GM18519 (cell line): ENCODE measurements around the gene UBE2L6.
A peak's percentile ranks its signal among the peaks of the same experiment; 100 is the strongest.
"Not testable (repeated sequence)": the region's sequence is repeated elsewhere in the genome, so short reads cannot be mapped to it uniquely, and the experiment has no call there.

Experiments used
- ATAC-seq: cut with Tn5 transposase; IDR thresholded peaks from one replicate; pipeline ENCODE4 v1.9.1; 2021; ENCODE audit warnings: mild to moderate bottlenecking, moderate library complexity; ENCODE audit not compliant: unreplicated experiment, low FRiP score

Gene UBE2L6

DNA sequence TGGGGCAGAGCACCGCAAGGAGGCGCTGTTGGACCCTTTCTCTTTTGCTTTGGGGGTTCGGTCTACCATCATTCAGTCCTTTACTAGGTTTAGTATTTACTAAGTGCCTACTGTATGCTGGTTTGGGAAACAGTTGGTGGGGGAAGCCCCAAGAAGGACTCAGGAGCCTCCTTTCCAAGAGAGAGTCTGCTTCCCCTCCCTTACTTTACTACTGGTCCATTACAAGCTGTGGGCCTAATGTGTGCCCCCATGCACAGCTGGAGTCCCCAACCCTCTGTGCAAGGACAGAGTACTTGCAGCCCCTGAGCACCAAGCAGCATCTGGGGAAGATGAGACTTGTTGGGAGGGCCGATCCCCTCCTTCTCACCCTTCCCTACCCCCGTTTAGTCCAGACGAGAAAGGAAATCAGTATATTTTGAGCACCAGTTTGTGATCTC, 876 bp upstream of the UBE2L6 start:
- ATAC-seq, result peak; percentile 47

DNA sequence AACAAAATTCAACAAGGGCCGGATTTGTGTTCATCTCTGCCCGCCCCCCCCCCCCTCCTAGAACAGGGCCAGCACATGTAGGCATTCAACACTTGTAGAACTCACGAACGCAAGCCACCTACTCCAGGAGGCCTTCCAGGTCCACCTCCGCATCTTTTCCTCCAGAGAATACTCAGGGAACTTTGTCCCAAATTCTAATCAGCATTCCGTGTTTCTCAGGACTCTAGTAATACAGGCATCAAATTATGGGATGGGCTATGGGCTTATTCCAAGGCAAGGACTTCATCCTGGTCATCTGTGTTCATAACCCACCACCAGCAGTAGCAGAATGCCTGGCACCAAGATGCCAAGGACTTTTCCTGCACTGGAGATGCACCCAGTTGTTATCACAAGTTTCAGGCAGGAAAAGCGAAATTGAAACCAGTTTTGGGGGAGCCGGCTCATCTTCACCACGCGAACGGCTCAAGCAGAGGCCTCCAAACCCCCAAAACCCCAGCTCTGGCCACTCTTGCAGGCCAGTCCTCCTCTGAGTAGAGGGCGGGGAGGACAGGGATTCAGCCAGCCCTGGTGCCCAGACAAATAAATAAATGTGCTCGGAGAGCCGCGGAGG, 462 bp downstream of the UBE2L6 start:
- ATAC-seq, result no peak

DNA sequence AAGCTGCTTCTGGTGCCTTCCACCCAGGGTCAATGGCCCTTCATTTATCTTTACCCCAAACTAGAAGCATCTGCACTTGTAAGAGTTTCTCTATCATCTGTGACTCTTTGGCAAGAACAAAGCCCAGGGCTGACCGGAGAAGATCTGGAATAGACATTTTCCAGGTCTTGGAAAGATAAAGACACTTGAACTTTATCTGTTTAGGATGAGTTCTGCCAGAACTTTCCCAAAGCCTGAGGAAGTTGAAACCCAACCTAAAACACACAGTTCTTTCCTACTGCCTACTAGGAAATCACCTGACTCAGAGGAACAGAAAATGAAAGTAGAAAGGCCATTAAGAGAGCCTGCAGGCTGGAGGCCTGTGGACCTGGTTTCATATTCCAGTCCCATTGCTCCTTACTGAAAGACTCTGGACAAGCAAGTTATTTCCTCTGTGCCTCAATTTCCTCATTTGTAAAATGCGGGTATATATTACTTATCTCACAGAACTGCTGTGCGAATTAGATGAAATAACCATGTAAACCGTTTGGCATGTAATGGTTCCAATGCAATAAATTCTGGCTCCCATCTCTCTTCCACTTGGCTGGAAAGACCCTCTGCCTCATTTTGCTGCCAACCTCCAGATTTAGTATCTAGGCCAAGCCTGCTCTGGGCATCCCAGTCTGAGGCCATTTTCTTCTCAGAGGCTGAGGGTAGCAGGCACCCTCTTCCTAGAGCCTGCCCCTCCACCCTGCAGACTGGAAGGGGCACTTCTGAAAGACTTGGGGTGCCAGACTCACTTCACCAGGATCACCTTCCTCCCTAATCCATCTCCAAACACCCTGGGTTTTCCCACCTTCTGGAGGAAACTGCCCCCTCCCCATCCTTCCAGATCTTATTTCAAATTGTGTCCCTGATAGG, 1.2 kb downstream of the UBE2L6 start:
- peak; percentile 77 for ATAC-seq

DNA sequence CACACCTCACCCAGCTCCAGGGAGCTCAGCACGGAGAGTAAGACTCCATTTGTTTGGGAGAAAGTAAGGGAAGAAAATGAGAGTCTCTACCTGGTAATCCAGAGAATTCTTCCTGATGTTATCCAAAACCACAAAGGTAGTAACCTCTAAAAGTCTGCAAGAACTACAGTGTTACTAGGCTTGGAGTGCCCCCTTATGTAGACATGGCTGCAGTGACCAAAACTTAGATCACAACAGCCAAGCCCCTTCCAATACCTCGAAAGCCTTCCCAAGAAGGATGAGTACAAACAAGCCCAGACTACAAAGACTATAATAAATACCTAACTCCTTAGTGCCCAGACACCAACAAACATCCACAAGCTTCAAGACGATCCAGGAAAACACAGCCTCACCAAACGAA, 4.9 kb downstream of the UBE2L6 start:
- no peak for ATAC-seq

DNA sequence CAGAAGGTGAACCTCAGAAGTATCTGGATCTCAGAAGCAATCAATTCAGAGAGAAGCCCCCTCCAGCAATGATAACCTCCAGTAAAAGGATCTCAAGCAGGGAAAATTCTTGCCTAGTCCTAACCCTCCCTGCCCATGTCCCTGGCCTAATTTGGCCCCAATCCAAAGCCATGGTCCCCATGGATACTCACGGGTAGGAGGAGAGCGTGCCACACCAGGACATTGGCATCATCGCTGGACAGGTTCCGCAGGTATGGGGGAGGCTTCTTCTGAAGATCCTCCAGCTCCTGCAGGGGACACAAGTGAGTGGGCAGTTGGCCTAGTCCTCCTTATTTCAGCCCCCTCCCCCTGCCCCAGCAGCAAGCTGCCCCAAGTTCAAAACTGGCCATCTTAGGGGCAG, 7.3 kb downstream of the UBE2L6 start:
- ATAC-seq, result no peak

DNA sequence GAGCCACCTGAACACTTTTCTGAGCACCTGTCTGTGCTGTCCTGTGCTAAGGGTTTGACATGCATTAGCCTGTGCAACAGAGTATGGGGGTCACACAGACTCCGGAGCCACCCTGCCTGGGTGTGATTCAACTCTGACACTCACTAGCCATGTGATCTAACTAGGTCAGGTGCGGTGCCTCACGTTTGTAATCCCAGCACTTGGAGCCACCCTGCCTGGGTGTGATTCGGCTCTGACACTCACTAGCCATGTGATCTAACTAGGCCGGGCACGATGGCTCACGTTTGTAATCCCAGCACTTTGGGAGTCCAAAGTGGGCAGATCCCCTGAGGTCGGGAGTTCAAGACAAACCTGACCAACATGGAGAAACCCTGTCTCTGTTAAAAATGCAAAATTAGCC, 11.4 kb downstream of the UBE2L6 start:
- no peak for ATAC-seq

DNA sequence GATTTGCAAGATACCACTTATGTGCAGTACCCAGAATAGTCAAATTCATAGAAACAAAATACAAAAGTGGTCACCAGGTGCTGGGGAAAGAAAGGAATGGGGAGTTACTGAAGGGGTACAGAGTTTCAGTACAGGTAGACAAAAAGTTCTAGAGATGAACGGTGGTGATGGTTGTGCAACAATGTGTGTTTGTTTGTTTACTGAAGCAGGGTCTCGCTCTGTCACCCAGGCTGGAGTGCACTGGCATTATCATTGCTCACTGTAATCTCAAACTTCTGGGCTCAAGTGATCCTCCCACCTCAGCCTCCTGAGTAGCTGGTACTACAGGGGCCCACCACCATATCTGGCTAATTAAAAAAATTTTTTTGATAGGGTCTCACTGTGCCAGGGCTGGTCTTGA, 12.1 kb downstream of the UBE2L6 start:
- no peak for ATAC-seq

DNA sequence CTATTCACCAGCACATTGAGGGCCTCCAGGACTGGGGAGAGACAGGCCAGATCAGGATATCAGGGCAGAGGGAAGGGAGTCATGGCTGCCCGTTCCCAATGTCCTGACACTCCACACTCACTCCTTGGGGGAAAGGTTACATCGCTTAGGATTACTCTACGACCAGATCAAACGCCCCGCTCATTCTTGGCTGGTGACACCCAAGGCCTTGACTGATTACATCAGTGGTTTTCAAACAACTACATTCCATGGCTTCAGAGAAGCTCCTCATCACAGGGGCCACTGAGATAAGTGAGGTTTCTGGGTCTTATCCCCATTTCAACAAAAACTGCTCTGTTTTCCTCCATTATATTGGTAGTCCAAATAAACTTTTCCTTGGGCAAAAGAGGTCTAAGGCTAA, 15.0 kb downstream of the UBE2L6 start:
- ATAC-seq, result no peak

DNA sequence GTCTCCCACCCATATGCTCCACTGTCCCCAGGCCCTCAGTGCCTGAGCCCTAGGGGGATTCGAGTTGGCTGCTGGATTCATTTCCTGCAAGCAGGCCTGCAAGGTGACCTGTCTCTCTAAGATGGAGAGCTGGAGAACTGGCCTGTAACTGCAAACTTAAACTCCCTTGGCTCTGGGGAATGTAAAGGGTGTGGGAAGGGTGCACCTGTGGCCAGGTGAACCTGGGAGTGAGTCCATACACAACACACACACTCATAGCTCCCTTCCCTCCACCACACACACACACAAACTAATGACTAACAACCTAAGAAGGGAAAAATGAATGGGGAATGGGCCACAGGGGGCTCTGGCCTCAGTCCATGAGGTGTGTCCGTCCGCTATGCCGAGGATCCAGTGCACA, 15.5 kb downstream of the UBE2L6 start:
- ATAC-seq, result no peak

DNA sequence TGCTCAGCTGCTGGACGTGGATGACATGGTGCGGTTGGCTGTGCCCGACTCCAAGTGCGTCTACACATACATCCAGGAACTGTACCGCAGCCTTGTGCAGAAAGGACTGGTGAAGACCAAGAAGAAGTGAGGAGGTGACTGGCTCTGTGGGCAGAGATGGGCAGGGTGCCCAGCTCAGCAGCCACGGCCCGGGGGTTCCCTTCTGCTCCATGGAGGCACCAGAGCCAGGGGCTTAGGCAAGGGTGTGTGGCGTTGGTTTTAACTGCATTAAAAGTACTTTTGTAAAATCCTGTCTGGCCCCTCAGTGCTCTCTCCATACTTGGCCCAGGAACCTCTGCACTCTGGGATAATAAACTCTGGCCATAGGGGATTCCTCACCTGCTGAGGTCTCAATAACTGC, 17.5 kb downstream of the UBE2L6 start:
- no peak for ATAC-seq

DNA sequence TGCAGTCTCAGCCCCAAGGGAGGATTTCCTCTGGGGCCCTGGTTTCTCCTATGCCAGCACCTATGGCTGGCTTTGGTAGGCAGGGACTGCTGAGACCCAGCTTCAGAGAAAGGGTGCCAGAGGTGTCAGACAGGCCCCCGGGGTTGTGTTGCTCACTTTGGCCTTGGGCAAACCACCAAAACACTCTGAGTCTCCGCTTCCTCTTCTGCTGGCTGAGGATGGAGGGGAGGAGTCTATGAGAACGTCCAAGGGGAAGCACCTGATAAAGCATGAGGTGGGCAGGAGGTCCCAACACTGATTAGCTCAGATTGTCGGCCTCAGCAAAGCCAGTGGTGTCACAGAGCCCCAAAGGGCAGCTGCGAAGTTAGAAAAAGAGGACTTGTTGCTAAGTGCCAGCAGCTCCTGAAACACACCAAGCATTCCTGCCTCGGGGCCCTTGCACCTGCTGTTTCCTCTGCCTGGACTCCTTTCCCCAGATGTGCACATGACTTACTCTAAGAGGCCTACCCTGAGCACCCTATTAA, 19.6 kb downstream of the UBE2L6 start:
- ATAC-seq, result peak; percentile 77

DNA sequence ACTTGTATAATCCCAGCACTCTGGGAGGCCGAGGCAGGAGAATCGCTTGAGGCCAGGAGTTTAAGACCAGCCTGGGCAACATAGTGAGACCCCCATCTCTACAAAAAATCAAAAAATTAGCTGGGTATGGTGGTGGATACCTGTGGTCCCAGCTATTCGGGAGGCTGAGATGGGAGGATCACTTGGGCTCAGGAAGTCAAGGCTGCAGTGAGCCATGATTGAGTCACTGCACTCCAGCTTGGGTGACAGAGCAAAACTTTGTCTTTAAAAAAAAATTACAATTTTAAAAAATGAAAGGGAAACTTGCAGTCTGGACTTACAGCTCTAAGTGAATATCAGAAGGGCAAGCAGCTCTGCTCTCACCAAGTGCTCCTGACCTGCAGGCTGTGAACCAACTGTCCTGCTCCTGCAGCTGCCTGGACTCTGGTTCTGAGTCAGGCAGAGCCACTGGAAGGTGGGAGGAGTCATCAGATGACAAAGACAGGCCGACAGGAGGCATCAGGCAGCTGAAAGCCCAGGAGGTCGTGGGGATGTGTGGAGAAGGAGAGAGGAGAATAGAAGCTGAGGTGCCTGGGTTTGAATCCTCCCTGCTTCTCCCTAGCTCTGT, 20.5 kb downstream of the UBE2L6 start:
- peak; percentile 60 for ATAC-seq

DNA sequence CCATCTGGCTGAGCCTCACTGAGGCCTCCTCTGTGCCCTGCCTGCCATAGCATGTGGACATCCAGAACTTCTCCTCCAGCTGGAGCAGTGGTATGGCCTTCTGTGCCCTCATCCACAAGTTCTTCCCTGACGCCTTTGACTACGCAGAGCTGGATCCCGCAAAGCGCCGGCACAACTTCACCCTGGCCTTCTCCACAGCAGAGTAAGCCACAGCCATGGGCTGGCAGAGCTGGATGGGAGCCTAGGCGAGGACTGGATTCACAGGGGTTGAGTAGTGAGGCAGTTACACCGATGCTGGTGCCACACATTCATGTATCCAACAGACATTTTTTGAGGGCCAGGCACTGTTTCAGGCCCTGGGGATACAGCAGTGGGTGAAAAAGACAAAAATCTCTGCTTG, 21.0 kb downstream of the UBE2L6 start:
- no peak for ATAC-seq

DNA sequence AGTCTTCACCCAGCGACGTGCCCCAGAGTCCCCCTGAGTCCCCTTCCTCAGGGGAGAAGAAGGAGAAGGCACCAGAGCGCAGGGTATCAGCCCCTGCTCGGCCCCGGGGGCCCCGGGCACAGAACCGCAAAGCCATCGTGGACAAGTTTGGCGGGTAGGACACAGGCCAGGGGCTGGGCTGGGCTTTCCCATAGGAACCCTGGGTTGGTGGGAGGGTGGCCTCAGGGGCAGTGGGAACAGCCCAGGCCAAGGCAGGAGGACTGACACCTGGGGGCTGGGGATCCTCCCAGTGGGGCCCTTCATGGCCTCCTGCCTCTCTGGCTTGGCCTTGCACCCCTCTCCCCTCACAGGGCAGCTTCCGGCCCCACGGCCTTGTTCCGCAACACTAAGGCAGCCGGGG, 21.6 kb downstream of the UBE2L6 start:
- ATAC-seq, result no peak

DNA sequence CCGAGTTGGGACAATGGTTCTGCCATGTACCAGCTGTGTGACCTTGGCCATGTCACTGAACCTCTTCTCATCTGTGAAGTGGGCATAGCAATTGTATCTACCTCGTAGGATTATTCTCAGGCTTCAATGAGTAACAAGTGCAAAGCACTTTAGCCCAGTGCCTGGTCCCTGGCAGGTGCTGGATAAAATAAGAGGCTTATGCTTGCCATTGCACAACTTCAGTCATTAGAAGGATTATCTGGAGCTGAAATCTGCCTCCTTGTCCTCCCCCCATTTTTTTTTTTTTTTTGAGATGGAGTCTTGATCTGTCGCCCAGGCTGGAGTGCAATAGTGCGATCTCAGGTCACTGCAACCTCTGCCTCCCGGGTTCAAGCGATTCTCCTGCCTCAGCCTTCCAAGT, 22.9 kb downstream of the UBE2L6 start:
- ATAC-seq, result no peak

DNA sequence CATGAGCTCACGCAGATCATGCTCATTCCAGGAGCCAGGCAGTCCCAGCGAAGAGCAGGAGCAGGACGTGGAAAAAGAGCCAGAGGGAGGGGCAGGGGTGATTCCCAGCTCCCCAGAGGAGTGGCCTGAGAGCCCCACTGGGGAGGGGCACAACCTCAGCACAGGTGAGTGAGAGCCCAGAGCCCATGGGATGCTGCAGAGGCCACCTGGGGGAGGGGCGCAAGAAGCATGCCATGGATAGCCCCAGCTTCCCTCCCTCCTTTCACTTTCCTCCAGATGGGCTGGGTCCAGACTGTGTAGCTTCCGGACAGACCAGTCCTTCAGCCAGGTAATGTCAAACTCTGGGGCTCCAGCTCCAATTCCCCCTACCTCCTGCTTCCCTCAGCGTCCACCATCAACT, 23.9 kb downstream of the UBE2L6 start:
- ATAC-seq, result no peak

DNA sequence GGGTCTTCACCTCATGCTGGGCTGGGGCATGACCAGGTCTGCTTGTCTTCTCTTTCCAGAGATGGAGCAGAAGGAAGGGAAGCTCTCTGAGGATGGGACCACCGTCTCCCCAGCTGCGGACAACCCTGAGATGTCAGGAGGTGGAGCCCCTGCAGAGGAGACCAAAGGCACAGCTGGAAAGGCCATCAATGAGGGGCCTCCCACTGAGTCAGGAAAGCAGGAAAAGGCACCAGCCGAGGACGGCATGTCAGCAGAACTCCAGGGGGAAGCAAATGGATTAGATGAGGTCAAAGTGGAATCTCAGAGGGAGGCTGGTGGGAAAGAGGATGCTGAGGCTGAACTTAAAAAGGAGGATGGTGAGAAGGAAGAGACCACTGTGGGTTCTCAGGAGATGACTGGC, 24.9 kb downstream of the UBE2L6 start:
- no peak for ATAC-seq

DNA sequence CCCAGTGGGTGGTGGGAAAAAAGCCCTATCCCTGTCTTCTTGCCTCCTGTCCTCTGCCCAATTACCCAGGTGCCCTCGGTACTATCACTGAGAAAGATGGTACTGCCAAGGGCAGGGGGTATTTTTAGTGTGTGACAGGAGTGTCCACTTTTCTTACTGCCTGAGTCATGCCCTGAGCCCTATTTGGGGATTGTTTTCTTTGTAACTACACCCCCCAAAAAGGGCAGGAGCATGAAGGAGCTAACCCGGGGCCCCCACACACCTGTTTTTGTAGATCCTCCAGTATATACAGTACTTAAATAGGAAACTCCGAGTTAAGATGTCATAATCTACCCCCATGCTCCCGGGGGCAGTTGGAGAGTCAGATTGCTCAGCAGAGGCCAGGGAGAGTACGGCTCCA, 26.3 kb downstream of the UBE2L6 start:
- no peak for ATAC-seq

DNA sequence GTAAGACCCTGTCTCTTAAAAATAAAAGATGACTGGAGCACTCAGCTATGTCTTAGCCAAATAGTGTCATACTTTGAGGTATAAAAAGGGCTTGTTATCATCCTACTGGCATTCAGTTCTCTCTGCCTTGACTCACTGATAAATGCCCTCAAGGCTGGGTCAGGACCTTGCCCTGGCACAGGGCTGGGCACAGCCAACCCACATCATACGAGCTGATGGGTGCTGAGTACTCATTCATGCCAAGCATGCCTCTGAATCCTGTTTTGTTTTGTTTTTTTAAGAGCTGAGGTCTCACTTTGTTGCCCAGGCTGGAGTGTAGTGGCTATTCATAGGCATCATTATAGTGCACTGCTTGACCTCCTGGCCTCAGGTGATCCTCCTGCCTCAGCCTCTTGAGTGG, 28.1 kb downstream of the UBE2L6 start:
- no peak for ATAC-seq

DNA sequence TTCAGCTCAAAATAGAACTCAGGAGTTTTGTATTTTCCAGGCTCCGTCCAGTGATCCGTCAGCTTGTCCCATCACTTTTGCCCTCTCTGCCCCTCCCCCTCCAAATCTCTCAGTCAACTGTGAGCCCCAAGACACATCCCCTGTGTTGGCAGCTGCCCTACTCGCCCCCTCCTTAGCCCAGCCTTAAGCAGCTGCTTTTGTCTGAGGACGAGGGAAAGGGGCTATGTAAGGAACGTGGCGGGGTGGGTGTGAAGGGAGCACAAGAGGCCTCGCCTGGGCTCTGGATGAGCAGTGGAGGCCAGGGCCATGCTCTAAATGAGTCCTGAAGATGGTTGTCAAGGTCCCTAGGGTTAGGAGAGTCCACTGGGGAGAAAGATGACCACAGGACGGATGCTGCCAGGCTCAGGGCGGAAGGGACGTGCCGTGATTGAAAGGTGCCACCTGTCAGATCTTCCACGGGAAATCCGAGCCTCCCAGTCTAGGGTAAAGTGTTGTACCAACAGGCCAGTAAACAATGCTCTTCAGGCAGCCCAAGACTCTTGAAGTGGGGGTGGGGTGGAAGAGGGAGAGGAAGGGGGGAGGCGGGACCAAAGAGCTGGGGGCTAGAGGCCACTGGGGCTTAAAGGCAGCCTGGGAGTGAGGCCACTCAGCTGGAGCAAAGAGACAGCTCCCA, 30.4 kb downstream of the UBE2L6 start, which contains the start of gene SMTNL1:
SMTNL1 (plus strand) TSS at position 649 of the 673 bp plus-strand sequence. CDS start 5,048 bp downstream, outside the sequence.
- no peak for ATAC-seq

DNA sequence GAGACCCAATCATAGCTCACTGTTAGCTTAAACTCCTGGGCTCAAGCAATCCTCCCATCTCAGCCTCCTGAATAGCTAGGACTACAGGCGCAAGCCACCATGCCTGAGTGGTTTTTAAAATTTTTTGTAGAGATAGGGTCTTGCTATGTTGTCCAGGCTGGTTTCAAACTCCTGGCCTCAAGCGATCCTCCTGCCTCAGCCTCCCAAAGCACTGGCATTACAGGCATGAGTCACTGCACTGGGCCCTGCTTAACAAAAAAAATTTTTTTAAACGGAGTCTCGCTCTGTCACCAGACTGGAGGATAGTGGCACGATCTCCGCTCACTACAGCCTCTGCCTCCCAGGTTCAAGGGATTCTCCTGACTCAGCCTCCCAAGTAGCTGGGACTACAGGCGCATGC, 33.0 kb downstream of the UBE2L6 start:
- ATAC-seq, result not testable (repeated sequence)
